ENCODE data around the gene ZSCAN26. TPM values are rescaled to one million over a fixed set of nuclear protein-coding genes. Genes with fewer than 3 reads are reported as not detected.
A peak's percentile ranks its signal among the peaks of the same experiment; 100 is the strongest.

Gene ZSCAN26
- polyA plus RNA-seq, 1 donor from 2014 or later = 91.2 TPM

DNA sequence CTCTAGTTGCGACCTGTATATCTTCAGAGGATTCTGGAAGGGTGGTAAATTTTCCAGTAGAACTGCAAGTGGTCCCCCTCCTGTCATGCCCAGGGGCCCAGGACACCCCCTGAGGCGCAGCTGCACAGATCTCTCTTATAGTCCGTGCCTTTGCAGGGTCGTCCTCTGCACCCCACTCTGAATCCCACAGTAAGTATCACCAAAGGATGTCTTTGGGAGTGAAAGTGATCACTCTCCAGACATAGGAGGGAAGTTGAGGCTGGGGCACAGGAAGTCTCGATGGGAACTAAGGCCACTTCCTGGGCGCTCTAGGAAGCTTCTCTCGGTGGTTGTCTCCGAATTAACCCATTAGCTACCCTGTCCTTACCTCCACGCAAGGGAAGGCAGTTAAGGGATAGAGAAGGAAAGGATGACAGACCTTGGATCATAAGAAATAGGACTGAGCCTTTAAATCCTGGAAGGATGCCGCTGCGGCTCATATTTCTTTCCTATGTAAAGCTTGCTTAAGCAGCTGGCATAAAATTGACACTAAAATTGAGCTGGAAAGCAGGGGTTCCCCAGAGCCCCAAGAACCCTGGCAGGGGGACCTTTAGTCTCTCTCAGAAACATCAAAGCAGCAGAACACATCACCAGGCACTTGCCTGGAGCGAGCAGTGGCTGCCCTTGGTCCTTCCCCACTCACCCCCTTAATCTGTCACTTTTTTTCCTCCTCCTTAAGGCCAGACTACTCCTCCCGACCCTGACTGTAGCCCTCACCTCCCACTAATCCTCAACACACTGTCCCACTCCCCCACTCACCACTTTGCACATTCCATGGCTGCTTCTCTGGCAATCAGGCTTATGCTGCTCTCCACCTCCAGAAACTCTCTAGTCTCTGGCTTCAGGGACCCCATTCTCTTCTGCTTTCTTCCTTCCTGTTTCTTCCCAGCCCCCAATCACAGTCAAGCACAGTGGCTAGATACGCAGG, 14.7 kb upstream of the ZSCAN26 start, which contains the start of gene ZKSCAN4:
ZKSCAN4 (minus strand) TSS at position 261 of the 967 bp plus-strand sequence. CDS start 289 bp downstream, outside the sequence.
- peak within 1 kb of the TSS; percentile 75 for H3K27ac ChIP-seq (ENCODE audit: low read length)
- peak within 1 kb of the TSS; percentile 82 for H3K9ac ChIP-seq (ENCODE audit: low read length)
- H3K79me2 ChIP-seq (replicated peaks; ENCODE audit: insufficient read depth, low read length) = peaks cover 13% of the 10 kb centered on the region
- peak within 1 kb of the TSS; percentile 86 for H3K4me3 ChIP-seq (ENCODE audit: low read length)
- H4K20me1 ChIP-seq (ENCODE audit: insufficient read depth) = no peaks in the 10 kb centered on the region
- peak within 1 kb of the TSS; percentile 90 for H3K4me2 ChIP-seq (ENCODE audit: low read length)
- no peaks in the 10 kb centered on the region for H3F3A ChIP-seq (ENCODE audit: insufficient read depth, low read length, poor library complexity, severe bottlenecking)
- peak within 1 kb of the TSS; percentile 78 for H2AFZ ChIP-seq (ENCODE audit: low read depth, low read length)
- peak; percentile 36 for TF ChIP-seq TAF1 (IDR thresholded peaks at IDR 0.05; ENCODE audit: low read depth)
- TF ChIP-seq MXI1 (conservative IDR thresholded peaks at IDR 0.05; ENCODE audit: poor library complexity, severe bottlenecking) = peak; percentile 69
- TF ChIP-seq, protein P1, sequence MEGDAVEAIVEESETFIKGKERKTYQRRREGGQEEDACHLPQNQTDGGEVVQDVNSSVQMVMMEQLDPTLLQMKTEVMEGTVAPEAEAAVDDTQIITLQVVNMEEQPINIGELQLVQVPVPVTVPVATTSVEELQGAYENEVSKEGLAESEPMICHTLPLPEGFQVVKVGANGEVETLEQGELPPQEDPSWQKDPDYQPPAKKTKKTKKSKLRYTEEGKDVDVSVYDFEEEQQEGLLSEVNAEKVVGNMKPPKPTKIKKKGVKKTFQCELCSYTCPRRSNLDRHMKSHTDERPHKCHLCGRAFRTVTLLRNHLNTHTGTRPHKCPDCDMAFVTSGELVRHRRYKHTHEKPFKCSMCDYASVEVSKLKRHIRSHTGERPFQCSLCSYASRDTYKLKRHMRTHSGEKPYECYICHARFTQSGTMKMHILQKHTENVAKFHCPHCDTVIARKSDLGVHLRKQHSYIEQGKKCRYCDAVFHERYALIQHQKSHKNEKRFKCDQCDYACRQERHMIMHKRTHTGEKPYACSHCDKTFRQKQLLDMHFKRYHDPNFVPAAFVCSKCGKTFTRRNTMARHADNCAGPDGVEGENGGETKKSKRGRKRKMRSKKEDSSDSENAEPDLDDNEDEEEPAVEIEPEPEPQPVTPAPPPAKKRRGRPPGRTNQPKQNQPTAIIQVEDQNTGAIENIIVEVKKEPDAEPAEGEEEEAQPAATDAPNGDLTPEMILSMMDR (IDR thresholded peaks at IDR 0.05; ENCODE audit: poor library complexity, severe bottlenecking) = no peak
- TF ChIP-seq, protein P2, sequence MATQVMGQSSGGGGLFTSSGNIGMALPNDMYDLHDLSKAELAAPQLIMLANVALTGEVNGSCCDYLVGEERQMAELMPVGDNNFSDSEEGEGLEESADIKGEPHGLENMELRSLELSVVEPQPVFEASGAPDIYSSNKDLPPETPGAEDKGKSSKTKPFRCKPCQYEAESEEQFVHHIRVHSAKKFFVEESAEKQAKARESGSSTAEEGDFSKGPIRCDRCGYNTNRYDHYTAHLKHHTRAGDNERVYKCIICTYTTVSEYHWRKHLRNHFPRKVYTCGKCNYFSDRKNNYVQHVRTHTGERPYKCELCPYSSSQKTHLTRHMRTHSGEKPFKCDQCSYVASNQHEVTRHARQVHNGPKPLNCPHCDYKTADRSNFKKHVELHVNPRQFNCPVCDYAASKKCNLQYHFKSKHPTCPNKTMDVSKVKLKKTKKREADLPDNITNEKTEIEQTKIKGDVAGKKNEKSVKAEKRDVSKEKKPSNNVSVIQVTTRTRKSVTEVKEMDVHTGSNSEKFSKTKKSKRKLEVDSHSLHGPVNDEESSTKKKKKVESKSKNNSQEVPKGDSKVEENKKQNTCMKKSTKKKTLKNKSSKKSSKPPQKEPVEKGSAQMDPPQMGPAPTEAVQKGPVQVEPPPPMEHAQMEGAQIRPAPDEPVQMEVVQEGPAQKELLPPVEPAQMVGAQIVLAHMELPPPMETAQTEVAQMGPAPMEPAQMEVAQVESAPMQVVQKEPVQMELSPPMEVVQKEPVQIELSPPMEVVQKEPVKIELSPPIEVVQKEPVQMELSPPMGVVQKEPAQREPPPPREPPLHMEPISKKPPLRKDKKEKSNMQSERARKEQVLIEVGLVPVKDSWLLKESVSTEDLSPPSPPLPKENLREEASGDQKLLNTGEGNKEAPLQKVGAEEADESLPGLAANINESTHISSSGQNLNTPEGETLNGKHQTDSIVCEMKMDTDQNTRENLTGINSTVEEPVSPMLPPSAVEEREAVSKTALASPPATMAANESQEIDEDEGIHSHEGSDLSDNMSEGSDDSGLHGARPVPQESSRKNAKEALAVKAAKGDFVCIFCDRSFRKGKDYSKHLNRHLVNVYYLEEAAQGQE (IDR thresholded peaks at IDR 0.05; ENCODE audit: borderline replicate concordance) = no peak
- peak; percentile 45 for TF ChIP-seq RAD21 (conservative IDR thresholded peaks at IDR 0.05)
- peak; percentile 82 for TF ChIP-seq POLR2AphosphoS5 (IDR thresholded peaks at IDR 0.05)
- TF ChIP-seq SMC3 (conservative IDR thresholded peaks at IDR 0.05; ENCODE audit: poor library complexity) = peak; percentile 51
- no peaks in the 10 kb centered on the region for H3K36me3 ChIP-seq (ENCODE audit: insufficient read depth, low read length)
- no peaks in the 10 kb centered on the region for H3K27me3 ChIP-seq (ENCODE audit: insufficient read depth, low read depth, low read length)
- H3K9me2 ChIP-seq (ENCODE audit: insufficient read depth, low read length) = no peaks in the 10 kb centered on the region
- no peaks in the 10 kb centered on the region for H3K9me3 ChIP-seq (ENCODE audit: low read length)

DNA sequence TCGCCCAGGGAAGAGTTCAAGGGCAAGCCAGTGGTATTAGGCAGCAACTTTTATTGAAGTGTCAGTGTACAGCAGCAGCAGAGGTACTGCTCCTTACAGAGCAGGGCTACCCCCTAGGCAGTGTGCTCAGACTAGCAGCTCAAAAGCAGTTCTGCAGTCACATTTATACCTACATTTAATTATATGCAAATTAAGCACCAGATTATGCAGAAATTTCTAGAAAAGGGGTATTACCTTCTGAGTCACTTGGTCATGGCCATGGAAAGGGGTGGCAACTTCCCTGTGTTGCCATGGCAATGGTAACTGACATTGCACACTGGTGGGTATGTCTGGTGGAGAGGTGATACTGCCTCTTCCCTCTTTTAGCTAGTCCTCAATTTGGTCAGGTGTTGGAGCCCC, 12.8 kb upstream of the ZSCAN26 start:
- no peak overlapping the region for H3K9ac ChIP-seq (ENCODE audit: low read length)
- H3K4me3 ChIP-seq (ENCODE audit: low read length) = no peak overlapping the region
- TF ChIP-seq RAD21 (conservative IDR thresholded peaks at IDR 0.05) (no peak), SMC3 (conservative IDR thresholded peaks at IDR 0.05; ENCODE audit: poor library complexity) (no peak), TAF1 (IDR thresholded peaks at IDR 0.05; ENCODE audit: low read depth) (no peak), POLR2AphosphoS5 (IDR thresholded peaks at IDR 0.05) (no peak), EZH2 (IDR thresholded peaks at IDR 0.05; ENCODE audit: borderline replicate concordance, insufficient read depth, low read length, poor library complexity, severe bottlenecking) (no peak)
- no peak overlapping the region for H2AFZ ChIP-seq (ENCODE audit: low read depth, low read length)
- no peaks in the 10 kb centered on the region for H3F3A ChIP-seq (ENCODE audit: insufficient read depth, low read length, poor library complexity, severe bottlenecking)
- no peak overlapping the region for H3K4me2 ChIP-seq (ENCODE audit: low read length)
- H3K27me3 ChIP-seq (ENCODE audit: insufficient read depth, low read depth, low read length) = no peaks in the 10 kb centered on the region
- no peaks in the 10 kb centered on the region for H4K20me1 ChIP-seq (ENCODE audit: insufficient read depth)
- no peak overlapping the region for H3K27ac ChIP-seq (ENCODE audit: low read length)
- no peaks in the 10 kb centered on the region for H3K36me3 ChIP-seq (ENCODE audit: insufficient read depth, low read length)
- no peaks in the 10 kb centered on the region for H3K9me3 ChIP-seq (ENCODE audit: low read length)
- no peaks in the 10 kb centered on the region for H3K9me2 ChIP-seq (ENCODE audit: insufficient read depth, low read length)
- H3K79me2 ChIP-seq (replicated peaks; ENCODE audit: insufficient read depth, low read length) = peaks cover 13% of the 10 kb centered on the region
